KBM-7 (cell line): ENCODE measurements around the gene GFOD2.
"Not testable (repeated sequence)": the region's sequence is repeated elsewhere in the genome, so short reads cannot be mapped to it uniquely, and the experiment has no call there.

ENCODE experiments used
- DNase-seq: peaks from one replicate; pipeline ENCODE4 v3.0.0-alpha.2; 2015
- in situ Hi-C: fragments of 300-500 bp; cut with MboI; formaldehyde crosslinking; loops from 2 replicates; pipeline ENCODE4 v1.14.3; 2020; ENCODE audit warnings: low sequenced_read_pairs, low pct_unique_long_range_greater_than_20kb, mixed read lengths

GFOD2 gene

GRCh38 chr16:67709050-67709449, 10.1 kb downstream of the GFOD2 start:
- DNase-seq: no peak
- in situ Hi-C loops: no loop called here

- no peak for DNase-seq
- in situ Hi-C loops: no loop called here
Observed at GRCh38 chr16:67708368-67708771, 10.7 kb downstream of the GFOD2 start.

- in situ Hi-C loops: no loop called here
- DNase-seq: no peak
Observed at GRCh38 chr16:67707790-67708189, 11.3 kb downstream of the GFOD2 start.

GRCh38 chr16:67707210-67707609, 11.9 kb downstream of the GFOD2 start:
- in situ Hi-C loops: no loop called here
- DNase-seq: no peak

- in situ Hi-C loops: no loop called here
- no peak for DNase-seq
Observed at GRCh38 chr16:67704110-67704509, 15.0 kb downstream of the GFOD2 start.

GRCh38 chr16:67703626-67704025, 15.5 kb downstream of the GFOD2 start:
- in situ Hi-C loops: no loop called here
- no peak for DNase-seq

- no peak for DNase-seq
- in situ Hi-C loops: no loop called here
Observed at GRCh38 chr16:67702130-67702529, 17.0 kb downstream of the GFOD2 start.

GRCh38 chr16:67701420-67701819, 17.7 kb downstream of the GFOD2 start:
- DNase-seq: no peak
- in situ Hi-C loops: no loop called here

GRCh38 chr16:67699265-67699664, 19.9 kb downstream of the GFOD2 start:
- in situ Hi-C loops: no loop called here
- DNase-seq: no peak

GRCh38 chr16:67697422-67698185, 21.5 kb downstream of the GFOD2 start:
- DNase-seq: no peak
- in situ Hi-C loops: no loop called here

GRCh38 chr16:67694611-67695010, 24.5 kb downstream of the GFOD2 start:
- DNase-seq: no peak
- in situ Hi-C loops: no loop called here

GRCh38 chr16:67693517-67694285, 25.4 kb downstream of the GFOD2 start:
- in situ Hi-C loops: not testable (repeated sequence)

GRCh38 chr16:67685388-67686112, 33.6 kb downstream of the GFOD2 start:
- in situ Hi-C loops: no loop called here
- DNase-seq: no peak

More at GRCh38 chr16:67693517-67694285, 25.4 kb downstream of the GFOD2 start:
- DNase-seq: not testable (repeated sequence)

GRCh38 chr16:67683767-67684166, 35.3 kb downstream of the GFOD2 start:
- in situ Hi-C loops: no loop called here
- DNase-seq: no peak

GRCh38 chr16:67679935-67680897, 38.9 kb downstream of the GFOD2 start:
- in situ Hi-C loops: no loop called here
- no peak for DNase-seq

GRCh38 chr16:67678354-67679023, 40.6 kb downstream of the GFOD2 start:
- DNase-seq: no peak
- in situ Hi-C loops: no loop called here

GRCh38 chr16:67677712-67678111, 41.4 kb downstream of the GFOD2 start:
- in situ Hi-C loops: no loop called here
- DNase-seq: no peak

GRCh38 chr16:67676939-67677338, 42.2 kb downstream of the GFOD2 start:
- in situ Hi-C loops: no loop called here
- no peak for DNase-seq
